Ectodermal cell (in vitro differentiated cells): ENCODE measurements around the gene TBX4.

ENCODE experiments used
- H3K27ac ChIP-seq: 2 replicates; pipeline ENCODE4 v1.7.0; 2013; ENCODE audit warnings: mild to moderate bottlenecking, low read depth, low read length; ENCODE audit not compliant: insufficient read depth, poor library complexity, severe bottlenecking
- H3K27me3 ChIP-seq: 2 replicates; pipeline ENCODE4 v1.7.0; 2013; ENCODE audit warnings: mild to moderate bottlenecking, low read length; ENCODE audit not compliant: insufficient read depth, control insufficient read depth, poor library complexity, severe bottlenecking
- H3K36me3 ChIP-seq: one replicate; pipeline ENCODE4 v1.7.0; 2013; ENCODE audit warnings: low read length; ENCODE audit not compliant: control insufficient read depth, insufficient read depth
- H3K4me1 ChIP-seq: one replicate; pipeline ENCODE4 v1.7.0; 2013; ENCODE audit warnings: low read length; ENCODE audit not compliant: control insufficient read depth, insufficient read depth
- H3K4me3 ChIP-seq: 2 replicates; pipeline ENCODE4 v1.7.0; 2013; ENCODE audit warnings: low read depth, low read length, control low read depth; ENCODE audit not compliant: insufficient read depth
- H3K9me3 ChIP-seq: 2 replicates; pipeline ENCODE4 v1.7.0; 2013; ENCODE audit warnings: mild to moderate bottlenecking, low read length, moderate library complexity; ENCODE audit not compliant: control insufficient read depth
- WGBS, 2 experiments: methylation state at CpG; one replicate each; pipeline ENCODE4 v1.1.7; 2013; ENCODE audit warnings: missing lambda C conversion rate in 2 of 2; 5-methylcytosine and 5-hydroxymethylcytosine counted together

TBX4 gene

GRCh38 chr17:61467416-61468262 is 15.4 kb downstream of the TBX4 start:
- peaks cover 41% of the 10 kb centered on the region for H3K27me3 ChIP-seq
- no peak overlapping the region for H3K27ac ChIP-seq
- no peaks in the 10 kb centered on the region for H3K36me3 ChIP-seq
- H3K4me3 ChIP-seq: no peak overlapping the region
- no peaks in the 10 kb centered on the region for H3K9me3 ChIP-seq
- H3K4me1 ChIP-seq: peaks cover 9% of the 10 kb centered on the region
- WGBS, 2 experiments: 36 to 38% methylated on average over 15 of the region's 15 CpGs

- no peaks in the 10 kb centered on the region for H3K9me3 ChIP-seq
- no peak overlapping the region for H3K27ac ChIP-seq
- 70 to 77% methylated on average over 8 of the region's 8 CpGs for WGBS, 2 experiments
- H3K27me3 ChIP-seq: peaks cover 33% of the 10 kb centered on the region
- H3K4me1 ChIP-seq: peaks cover 9% of the 10 kb centered on the region
- no peak overlapping the region for H3K4me3 ChIP-seq
- H3K36me3 ChIP-seq: no peaks in the 10 kb centered on the region
These were observed 16.2 kb downstream of the TBX4 start for GRCh38 chr17:61468263-61468907.

GRCh38 chr17:61469474-61469873 is 17.3 kb downstream of the TBX4 start:
- peaks cover 9% of the 10 kb centered on the region for H3K4me1 ChIP-seq
- H3K9me3 ChIP-seq: no peaks in the 10 kb centered on the region
- H3K36me3 ChIP-seq: no peaks in the 10 kb centered on the region
- peaks cover 26% of the 10 kb centered on the region for H3K27me3 ChIP-seq
- H3K4me3 ChIP-seq: no peak overlapping the region
- 91 to 93% methylated on average over 6 of the region's 6 CpGs for WGBS, 2 experiments
- no peak overlapping the region for H3K27ac ChIP-seq

DNA sequence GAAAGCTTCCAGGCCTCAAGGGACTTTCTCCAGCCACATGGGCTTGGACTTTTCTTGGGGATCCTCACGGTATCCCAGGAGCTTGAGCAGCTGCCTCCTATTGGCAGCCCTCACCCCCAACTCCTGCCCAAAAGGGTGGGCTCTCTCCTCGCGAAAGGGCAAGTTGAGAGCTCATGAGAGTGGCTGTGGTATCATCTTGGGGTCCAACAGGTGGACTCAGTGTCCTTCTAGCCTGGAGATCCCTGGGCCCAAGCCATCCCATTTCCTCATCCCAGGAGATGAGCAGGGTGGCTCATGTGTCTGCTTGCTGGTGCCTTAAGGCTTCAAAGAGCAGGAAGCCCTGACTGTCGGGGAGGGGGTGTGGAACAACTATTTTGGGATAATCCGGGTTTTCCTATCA is 17.7 kb downstream of the TBX4 start:
- peaks cover 9% of the 10 kb centered on the region for H3K4me1 ChIP-seq
- H3K9me3 ChIP-seq: no peaks in the 10 kb centered on the region
- H3K27me3 ChIP-seq: peaks cover 22% of the 10 kb centered on the region
- WGBS, 2 experiments: 93% methylated on average over 5 of the region's 5 CpGs
- no peak overlapping the region for H3K27ac ChIP-seq
- no peaks in the 10 kb centered on the region for H3K36me3 ChIP-seq
- H3K4me3 ChIP-seq: no peak overlapping the region

DNA sequence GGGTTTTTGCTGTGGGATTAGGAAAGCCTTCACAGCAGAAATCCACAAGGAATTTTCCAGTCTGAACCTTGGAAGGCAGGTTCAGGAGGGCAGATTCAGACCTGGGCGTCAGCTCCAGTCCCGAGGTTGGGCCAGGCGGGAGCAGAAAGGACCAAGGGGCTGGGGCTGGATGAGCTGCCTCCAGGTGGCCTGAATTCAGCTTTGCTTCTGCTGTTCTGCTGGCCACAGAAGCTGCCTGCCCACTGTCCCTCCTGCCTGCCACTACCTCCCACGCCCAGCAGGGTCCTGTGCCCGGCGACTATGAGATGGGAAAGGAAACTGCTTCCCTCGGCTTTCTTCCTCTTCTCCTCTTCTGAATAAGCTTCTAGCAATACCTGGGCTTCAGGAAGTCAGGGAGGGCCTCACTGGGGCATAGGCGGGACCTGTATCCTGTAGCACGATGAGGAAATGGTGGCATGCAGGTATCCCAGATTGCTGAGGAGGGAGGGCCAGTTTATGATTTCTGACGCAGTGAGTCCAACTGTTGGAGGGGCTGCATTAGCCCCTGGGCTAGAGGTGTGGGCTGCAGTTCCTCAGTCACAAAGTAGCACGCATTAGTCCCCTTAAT is 18.4 kb downstream of the TBX4 start:
- H3K9me3 ChIP-seq: no peaks in the 10 kb centered on the region
- H3K4me3 ChIP-seq: no peak overlapping the region
- H3K27ac ChIP-seq: no peak overlapping the region
- H3K4me1 ChIP-seq: peaks cover 9% of the 10 kb centered on the region
- 76 to 84% methylated on average over 11 of the region's 11 CpGs for WGBS, 2 experiments
- H3K27me3 ChIP-seq: peaks cover 15% of the 10 kb centered on the region
- H3K36me3 ChIP-seq: no peaks in the 10 kb centered on the region

DNA sequence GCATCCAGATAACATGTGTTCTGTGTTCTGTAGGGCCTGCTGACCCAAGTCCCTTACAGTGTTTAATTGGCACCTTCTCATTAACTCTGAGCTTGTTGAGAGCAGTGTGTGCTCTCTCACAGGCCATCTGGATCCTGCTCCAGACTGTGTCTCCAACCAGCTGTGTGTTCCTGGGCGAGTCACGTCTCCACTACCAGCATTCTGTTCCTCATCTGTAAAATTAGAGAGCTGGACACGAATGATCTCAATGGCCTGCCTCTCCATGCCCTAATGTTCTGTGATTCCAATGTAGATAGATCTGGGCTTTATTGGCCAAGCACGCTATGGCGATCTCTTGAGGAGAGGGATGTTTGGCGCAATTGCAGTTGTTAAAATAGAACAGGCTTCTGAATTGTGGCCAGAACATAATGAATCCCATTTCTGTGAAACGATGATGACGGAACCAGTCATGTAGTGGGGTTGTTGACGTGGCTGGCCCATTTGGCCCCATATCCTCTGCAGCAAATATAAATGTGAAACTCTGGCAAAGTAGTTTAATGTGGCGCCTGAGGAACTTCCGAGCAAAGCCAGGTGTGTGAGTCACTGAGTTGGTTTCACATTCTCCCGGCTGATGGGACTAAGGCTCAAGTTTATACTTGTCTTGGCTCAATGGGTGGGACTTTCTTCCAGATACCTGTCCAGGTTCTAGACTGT is 22.2 kb downstream of the TBX4 start:
- peaks cover 6% of the 10 kb centered on the region for H3K27me3 ChIP-seq
- H3K4me1 ChIP-seq: no peaks in the 10 kb centered on the region
- H3K4me3 ChIP-seq: no peak overlapping the region
- 93 to 94% methylated on average over 12 of the region's 12 CpGs for WGBS, 2 experiments
- H3K27ac ChIP-seq: no peak overlapping the region
- no peaks in the 10 kb centered on the region for H3K36me3 ChIP-seq
- H3K9me3 ChIP-seq: no peaks in the 10 kb centered on the region

GRCh38 chr17:61474934-61475333 is 22.7 kb downstream of the TBX4 start:
- WGBS, 2 experiments: 89 to 90% methylated on average over 6 of the region's 6 CpGs
- no peak overlapping the region for H3K4me3 ChIP-seq
- H3K27me3 ChIP-seq: peaks cover 4% of the 10 kb centered on the region
- no peak overlapping the region for H3K27ac ChIP-seq
- H3K4me1 ChIP-seq: no peaks in the 10 kb centered on the region
- H3K36me3 ChIP-seq: no peaks in the 10 kb centered on the region
- no peaks in the 10 kb centered on the region for H3K9me3 ChIP-seq

GRCh38 chr17:61475726-61476125 is 23.5 kb downstream of the TBX4 start:
- no peaks in the 10 kb centered on the region for H3K4me1 ChIP-seq
- WGBS, 2 experiments: 92 to 93% methylated on average over 8 of the region's 8 CpGs
- H3K36me3 ChIP-seq: no peaks in the 10 kb centered on the region
- H3K27ac ChIP-seq: no peak overlapping the region
- H3K9me3 ChIP-seq: no peaks in the 10 kb centered on the region
- H3K4me3 ChIP-seq: no peak overlapping the region
- H3K27me3 ChIP-seq: peaks cover 4% of the 10 kb centered on the region

GRCh38 chr17:61476476-61477203 is 24.4 kb downstream of the TBX4 start:
- WGBS, 2 experiments: 84% methylated on average over 17 of the region's 17 CpGs

More at GRCh38 chr17:61476476-61477203, 24.4 kb downstream of the TBX4 start:
- Histone ChIP-seq H3K27me3 (peaks cover 4% of the 10 kb centered on the region), H3K36me3 (no peaks in the 10 kb centered on the region), H3K4me3 (no peak overlapping the region), H3K9me3 (no peaks in the 10 kb centered on the region), H3K27ac (no peak overlapping the region), H3K4me1 (no peaks in the 10 kb centered on the region)
